LoVo (cell line): ENCODE results near the gene IDH3G.

Experiments used
- DNase-seq: peaks from one replicate; pipeline ENCODE4 v3.0.0-alpha.2; 2016; ENCODE audit warnings: low spot score

IDH3G gene

GRCh38 chrX:153773741-153774575 lies 20.2 kb downstream of the IDH3G start:
- DNase-seq, result no peak

- DNase-seq, result no peak
Measured at GRCh38 chrX:153773218-153773611, 21.0 kb downstream of the IDH3G start.

GRCh38 chrX:153772316-153773217 lies 21.6 kb downstream of the IDH3G start:
- DNase-seq, result no peak

DNA sequence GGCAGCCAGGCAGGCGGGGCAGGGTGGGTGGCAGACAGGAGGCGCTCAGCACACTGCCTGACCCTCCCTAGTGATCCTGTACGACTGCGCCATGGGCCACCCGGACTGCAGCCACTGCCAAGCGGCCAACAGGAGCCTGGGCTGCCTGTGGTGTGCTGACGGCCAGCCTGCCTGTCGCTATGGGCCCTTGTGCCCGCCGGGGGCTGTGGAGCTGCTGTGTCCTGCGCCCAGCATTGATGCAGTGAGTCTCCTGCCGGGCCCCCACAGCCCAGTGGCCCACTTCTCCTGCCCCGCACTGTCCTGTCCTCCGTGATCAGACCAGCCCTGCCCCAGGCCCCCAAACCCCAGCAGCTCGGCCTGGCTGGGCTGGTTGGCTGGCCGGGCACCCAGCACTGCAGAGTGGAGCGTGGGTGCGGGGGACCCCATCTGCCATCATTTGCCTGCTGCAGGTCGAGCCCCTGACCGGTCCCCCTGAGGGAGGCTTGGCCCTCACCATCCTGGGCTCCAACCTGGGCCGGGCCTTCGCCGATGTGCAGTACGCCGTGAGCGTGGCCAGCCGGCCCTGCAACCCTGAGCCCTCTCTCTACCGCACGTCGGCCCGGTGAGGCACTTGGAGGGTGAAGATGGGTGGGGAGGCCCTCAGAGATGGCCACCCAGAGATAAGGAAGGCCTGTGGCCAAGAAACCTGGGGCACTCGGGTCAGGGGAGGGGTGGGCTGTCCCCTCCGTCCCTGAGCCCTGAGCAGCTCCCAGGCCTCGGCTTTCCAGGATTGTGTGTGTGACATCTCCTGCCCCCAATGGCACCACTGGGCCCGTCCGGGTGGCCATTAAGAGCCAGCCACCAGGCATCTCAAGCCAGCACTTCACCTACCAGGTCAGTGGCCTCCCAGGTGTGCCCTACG lies 22.5 kb downstream of the IDH3G start:
- DNase-seq, result no peak

- no peak for DNase-seq
Measured at GRCh38 chrX:153770601-153771414, 23.4 kb downstream of the IDH3G start.

DNA sequence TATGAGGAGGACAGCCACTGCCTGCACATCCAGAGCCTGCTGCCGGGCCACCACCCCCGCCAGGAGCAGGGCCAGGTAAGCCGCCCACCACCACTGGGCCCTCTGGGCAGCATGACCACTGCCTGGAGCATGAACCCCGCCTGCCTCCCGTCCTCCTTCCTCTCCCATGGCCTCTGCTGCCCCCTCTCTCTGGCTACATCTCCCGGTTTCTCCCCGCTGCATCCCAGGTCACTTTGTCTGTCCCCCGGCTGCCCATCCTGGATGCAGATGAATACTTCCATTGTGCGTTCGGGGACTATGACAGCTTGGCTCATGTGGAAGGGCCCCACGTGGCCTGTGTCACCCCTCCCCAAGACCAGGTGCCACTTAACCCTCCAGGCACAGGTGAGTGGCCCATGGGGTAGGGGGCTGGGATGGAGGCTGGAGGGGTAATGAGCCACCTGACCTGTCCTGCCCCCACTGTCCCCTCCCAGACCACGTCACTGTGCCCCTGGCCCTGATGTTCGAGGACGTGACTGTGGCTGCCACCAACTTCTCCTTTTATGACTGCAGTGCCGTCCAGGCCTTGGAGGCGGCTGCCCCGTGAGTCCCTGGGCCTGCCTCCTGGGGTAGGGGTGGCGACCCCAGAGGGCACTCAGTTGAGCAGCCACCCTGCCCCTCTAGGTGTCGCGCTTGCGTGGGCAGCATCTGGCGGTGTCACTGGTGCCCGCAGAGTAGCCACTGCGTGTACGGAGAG lies 24.1 kb downstream of the IDH3G start:
- no peak for DNase-seq

DNA sequence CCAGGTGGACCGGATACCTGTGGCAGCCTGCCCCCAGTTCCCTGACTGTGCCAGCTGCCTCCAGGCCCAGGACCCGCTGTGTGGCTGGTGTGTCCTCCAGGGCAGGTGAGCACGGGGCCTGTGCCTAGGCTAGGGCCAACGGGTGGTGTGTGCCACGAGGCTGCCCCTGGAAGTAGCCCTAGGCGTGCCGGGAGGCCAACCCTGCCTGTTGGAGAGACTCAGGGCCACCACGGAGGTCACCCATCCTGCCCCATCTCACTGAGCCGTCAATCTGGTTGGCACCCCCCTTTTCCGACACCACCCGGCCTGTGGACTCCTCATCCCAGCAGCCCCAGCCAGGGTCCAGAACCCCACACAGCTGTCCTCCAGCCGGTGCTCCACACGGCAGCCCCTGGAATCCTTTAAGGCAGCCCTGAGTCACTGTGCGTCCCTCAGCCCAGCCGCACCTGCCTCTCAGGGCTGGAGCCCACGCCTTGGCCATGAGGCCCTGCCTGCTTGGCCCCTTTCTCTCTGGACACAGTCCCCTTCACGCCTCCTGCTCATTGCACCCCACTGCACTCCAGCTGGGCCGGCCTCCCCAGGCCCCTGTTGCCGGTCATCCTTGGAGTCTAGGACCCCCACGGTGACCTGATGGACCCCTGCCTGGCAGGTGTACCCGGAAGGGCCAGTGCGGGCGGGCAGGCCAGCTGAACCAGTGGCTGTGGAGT lies 24.9 kb downstream of the IDH3G start:
- no peak for DNase-seq

DNA sequence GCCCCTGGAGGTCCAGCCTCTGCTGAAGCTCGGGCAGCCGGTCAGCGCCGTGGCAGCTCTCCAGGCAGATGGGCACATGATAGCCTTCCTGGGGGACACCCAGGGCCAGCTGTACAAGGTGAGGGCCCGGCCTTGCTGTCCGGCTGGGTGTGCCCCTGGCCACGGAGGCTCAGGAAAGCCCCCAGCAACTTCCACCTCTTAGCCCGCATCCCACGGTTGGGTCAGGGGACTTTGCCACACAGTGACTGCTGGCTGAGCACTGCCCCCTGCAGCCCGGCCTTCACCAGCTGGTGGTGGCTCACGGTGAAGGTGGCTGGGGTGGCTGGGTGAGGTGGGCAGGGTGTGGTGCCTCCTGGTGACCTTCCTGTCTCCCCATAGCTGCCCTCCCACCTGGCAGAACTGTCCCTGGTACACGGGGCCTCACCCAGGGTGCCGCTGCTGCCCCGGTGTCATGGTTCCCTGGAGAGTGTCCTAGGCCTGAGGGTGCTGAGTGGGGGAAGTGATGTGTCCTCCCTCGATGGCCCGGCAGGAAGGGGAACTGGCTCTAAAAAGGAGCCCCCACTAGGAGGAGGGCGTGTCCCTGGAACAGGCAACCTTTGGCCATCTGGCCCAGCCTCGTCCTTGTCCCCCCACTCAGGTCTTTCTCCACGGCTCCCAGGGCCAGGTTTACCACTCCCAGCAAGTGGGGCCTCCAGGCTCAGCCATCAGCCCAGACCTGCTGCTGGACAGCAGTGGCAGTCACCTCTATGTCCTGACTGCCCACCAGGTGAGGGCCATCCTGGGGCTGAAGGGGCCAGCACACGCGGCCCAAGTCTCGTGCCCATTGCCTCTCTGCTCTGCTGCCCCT lies 25.6 kb downstream of the IDH3G start:
- DNase-seq, result no peak

DNA sequence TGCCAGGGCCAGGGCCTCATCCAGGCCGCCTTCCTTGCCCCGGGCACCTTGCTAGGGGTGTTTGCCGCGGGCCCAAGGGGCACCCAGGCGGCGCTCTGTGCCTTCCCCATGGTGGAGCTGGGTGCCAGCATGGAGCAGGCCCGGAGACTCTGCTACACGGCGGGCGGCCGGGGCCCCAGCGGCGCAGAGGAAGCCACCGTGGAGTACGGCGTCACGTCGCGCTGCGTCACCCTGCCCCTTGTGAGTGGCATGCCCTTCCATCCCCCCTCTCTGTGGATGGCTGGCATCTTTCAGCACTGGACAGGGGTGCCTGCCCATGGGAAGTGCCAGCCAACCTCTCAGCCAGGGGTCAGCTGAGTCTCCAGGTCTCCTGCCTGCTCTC lies 26.5 kb downstream of the IDH3G start:
- no peak for DNase-seq

DNA sequence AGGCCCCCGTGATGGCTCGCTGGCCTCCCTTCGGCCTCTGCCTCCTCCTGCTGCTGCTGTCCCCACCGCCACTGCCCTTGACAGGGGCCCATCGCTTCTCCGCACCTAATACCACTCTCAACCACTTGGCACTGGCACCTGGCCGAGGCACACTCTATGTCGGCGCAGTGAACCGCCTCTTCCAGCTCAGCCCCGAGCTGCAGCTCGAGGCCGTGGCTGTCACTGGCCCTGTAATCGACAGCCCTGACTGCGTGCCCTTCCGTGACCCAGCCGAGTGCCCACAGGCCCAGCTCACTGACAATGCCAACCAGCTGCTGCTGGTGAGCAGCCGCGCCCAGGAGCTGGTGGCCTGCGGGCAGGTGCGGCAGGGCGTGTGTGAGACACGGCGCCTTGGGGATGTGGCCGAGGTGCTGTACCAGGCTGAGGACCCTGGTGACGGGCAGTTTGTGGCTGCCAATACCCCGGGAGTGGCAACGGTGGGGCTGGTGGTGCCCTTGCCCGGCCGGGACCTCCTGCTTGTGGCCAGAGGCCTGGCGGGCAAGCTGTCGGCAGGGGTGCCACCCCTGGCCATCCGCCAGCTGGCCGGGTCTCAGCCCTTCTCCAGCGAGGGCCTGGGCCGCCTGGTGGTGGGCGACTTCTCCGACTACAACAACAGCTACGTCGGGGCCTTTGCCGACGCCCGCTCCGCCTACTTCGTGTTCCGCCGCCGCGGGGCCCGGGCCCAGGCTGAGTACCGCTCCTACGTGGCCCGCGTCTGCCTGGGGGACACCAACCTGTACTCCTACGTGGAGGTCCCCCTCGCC lies 27.1 kb downstream of the IDH3G start:
- DNase-seq, result no peak

- no peak for DNase-seq
Measured at GRCh38 chrX:153766098-153766817, 27.9 kb downstream of the IDH3G start.

DNA sequence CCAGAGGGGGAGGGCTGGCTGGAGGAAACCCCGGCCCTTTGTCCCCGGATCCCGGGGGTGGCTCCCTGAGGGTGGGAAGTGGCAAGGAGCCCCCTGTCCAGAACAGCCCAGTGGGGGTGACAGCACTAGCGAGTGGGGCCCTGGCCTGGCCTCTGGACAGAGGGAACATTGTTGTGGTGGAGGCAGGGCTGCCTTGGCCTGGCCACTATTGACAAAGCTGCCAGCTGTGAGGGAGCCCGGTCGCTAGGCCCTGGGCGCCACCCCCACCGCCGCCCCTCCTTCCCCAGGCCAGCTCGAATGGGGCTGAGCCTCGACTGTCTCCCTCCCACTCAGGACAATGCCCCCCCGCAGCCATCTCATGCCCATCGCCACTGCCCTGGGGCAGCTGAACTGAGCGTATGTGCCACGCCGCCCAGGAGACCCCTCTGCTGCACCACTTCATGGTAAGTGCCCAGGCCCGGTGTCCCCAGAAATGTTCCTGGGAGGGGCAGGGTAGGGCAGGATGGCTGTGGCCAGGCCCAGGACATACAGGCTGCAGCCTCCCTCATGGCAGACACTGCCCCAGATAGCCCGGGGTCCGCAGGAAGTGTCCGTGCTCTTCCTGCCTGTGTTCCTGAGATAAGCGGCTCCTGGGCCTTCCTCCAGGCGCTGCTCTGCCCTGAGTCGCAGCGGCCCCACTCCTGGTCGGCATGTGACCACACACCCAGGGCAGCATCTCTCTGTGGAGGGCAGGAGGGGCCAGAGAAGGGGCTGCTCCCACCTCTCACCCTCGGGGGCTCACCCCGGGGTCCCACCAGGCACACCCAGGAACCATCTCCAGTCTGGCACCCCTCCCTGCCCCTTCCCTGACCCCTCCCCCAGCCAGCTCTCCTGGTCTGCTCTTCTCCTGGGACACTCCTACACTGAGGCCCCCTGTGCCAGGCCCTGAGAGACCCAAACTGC lies 28.8 kb downstream of the IDH3G start:
- DNase-seq, result no peak

- no peak for DNase-seq
Measured at GRCh38 chrX:153764786-153765137, 29.4 kb downstream of the IDH3G start.

GRCh38 chrX:153763989-153764755 lies 30.0 kb downstream of the IDH3G start, which contains the start of gene PLXNB3:
PLXNB3 (plus strand) TSS chrX:153764249; CDS start chrX:153765536, 1,287 bp downstream.
- DNase-seq, result peak; percentile 75

- DNase-seq, result no peak
Measured at GRCh38 chrX:153763298-153763932, 30.8 kb downstream of the IDH3G start.
